ENCODE measurements around the gene NID1.
A peak's percentile ranks its signal among the peaks of the same experiment; 100 is the strongest.
"Not testable (repeated sequence)": the region's sequence is repeated elsewhere in the genome, so short reads cannot be mapped to it uniquely, and the experiment has no call there.

DNA sequence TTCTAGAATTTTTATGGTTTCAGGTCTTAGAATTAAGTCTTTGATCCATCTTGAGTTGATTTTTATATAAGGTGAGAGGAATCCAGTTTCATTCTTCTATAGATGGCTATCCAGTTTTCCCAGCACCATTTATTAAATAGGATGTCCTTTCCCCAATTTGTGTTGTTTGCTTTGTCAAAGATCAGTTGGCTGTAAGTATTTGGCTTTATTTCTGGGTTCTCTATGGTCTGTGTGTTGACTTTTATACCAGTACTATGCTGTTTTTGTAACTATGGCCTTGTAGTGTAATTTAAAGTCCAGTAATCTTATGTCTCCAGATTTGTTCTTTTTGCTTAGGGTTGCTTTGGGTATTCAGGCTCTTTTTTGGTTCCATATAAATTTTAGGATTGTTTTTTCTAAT is 137.3 kb downstream of the NID1 start:
- TF ChIP-seq, protein P1, sequence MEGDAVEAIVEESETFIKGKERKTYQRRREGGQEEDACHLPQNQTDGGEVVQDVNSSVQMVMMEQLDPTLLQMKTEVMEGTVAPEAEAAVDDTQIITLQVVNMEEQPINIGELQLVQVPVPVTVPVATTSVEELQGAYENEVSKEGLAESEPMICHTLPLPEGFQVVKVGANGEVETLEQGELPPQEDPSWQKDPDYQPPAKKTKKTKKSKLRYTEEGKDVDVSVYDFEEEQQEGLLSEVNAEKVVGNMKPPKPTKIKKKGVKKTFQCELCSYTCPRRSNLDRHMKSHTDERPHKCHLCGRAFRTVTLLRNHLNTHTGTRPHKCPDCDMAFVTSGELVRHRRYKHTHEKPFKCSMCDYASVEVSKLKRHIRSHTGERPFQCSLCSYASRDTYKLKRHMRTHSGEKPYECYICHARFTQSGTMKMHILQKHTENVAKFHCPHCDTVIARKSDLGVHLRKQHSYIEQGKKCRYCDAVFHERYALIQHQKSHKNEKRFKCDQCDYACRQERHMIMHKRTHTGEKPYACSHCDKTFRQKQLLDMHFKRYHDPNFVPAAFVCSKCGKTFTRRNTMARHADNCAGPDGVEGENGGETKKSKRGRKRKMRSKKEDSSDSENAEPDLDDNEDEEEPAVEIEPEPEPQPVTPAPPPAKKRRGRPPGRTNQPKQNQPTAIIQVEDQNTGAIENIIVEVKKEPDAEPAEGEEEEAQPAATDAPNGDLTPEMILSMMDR (IDR thresholded peaks at IDR 0.05; ENCODE audit: low read depth, low read length, missing input control) = not testable (repeated sequence)
- peak in 1 of 2 donors; percentile 73 for TF ChIP-seq RXRA (IDR thresholded peaks at IDR 0.05)
- TF ChIP-seq, protein P2, sequence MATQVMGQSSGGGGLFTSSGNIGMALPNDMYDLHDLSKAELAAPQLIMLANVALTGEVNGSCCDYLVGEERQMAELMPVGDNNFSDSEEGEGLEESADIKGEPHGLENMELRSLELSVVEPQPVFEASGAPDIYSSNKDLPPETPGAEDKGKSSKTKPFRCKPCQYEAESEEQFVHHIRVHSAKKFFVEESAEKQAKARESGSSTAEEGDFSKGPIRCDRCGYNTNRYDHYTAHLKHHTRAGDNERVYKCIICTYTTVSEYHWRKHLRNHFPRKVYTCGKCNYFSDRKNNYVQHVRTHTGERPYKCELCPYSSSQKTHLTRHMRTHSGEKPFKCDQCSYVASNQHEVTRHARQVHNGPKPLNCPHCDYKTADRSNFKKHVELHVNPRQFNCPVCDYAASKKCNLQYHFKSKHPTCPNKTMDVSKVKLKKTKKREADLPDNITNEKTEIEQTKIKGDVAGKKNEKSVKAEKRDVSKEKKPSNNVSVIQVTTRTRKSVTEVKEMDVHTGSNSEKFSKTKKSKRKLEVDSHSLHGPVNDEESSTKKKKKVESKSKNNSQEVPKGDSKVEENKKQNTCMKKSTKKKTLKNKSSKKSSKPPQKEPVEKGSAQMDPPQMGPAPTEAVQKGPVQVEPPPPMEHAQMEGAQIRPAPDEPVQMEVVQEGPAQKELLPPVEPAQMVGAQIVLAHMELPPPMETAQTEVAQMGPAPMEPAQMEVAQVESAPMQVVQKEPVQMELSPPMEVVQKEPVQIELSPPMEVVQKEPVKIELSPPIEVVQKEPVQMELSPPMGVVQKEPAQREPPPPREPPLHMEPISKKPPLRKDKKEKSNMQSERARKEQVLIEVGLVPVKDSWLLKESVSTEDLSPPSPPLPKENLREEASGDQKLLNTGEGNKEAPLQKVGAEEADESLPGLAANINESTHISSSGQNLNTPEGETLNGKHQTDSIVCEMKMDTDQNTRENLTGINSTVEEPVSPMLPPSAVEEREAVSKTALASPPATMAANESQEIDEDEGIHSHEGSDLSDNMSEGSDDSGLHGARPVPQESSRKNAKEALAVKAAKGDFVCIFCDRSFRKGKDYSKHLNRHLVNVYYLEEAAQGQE (IDR thresholded peaks at IDR 0.05) = not testable (repeated sequence)
- TF ChIP-seq, protein P3, sequence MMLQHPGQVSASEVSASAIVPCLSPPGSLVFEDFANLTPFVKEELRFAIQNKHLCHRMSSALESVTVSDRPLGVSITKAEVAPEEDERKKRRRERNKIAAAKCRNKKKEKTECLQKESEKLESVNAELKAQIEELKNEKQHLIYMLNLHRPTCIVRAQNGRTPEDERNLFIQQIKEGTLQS (IDR thresholded peaks at IDR 0.05) = not testable (repeated sequence)
- TF ChIP-seq, protein P4, sequence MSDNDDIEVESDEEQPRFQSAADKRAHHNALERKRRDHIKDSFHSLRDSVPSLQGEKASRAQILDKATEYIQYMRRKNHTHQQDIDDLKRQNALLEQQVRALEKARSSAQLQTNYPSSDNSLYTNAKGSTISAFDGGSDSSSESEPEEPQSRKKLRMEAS (IDR thresholded peaks at IDR 0.05) = peak; percentile 53
- not testable (repeated sequence) for TF ChIP-seq TAF1 (conservative IDR thresholded peaks at IDR 0.05)
- TF ChIP-seq JUND (IDR thresholded peaks at IDR 0.05) = peak in 1 of 2 donors; percentile 45
- peak; percentile 62 for TF ChIP-seq YY1 (IDR thresholded peaks at IDR 0.05)
